GM18951 (cell line): ENCODE results near the gene IFT88.

ENCODE experiments used
- POLR2A ChIP-seq: IDR thresholded peaks from 4 replicates; pipeline ENCODE4 v1.6.1; 2011; ENCODE audit warnings: mild to moderate bottlenecking; ENCODE audit not compliant: insufficient read length, insufficient read depth; ENCODE audit errors: extremely low read depth
- in situ Hi-C: fragments of 300-500 bp; cut with MboI; formaldehyde crosslinking; loops from one replicate; pipeline ENCODE4 v1.12.0; 2022; ENCODE audit warnings: low sequenced_read_pairs, mixed read lengths, inconsistent platforms; ENCODE audit not compliant: unreplicated experiment

The IFT88 gene

GRCh38 chr13:20579191-20579590, 12.2 kb downstream of the IFT88 start:
- in situ Hi-C loops = no loop called here
- no peak for TF ChIP-seq POLR2A

- no peak for TF ChIP-seq POLR2A
- in situ Hi-C loops = no loop called here
Measured at GRCh38 chr13:20580257-20580656, 13.3 kb downstream of the IFT88 start.

- in situ Hi-C loops = no loop called here
Measured at GRCh38 chr13:20582026-20582425, 15.1 kb downstream of the IFT88 start.

GRCh38 chr13:20583803-20584293, 16.9 kb downstream of the IFT88 start:
- no peak for TF ChIP-seq POLR2A
- in situ Hi-C loops = no loop called here

More at GRCh38 chr13:20582026-20582425, 15.1 kb downstream of the IFT88 start:
- TF ChIP-seq POLR2A = no peak

- in situ Hi-C loops = no loop called here
- TF ChIP-seq POLR2A = no peak
Measured at GRCh38 chr13:20585371-20585770, 18.4 kb downstream of the IFT88 start.

GRCh38 chr13:20588529-20589110, 21.7 kb downstream of the IFT88 start:
- in situ Hi-C loops = no loop called here
- TF ChIP-seq POLR2A = no peak

- no peak for TF ChIP-seq POLR2A
- in situ Hi-C loops = no loop called here
Measured at GRCh38 chr13:20590561-20590960, 23.6 kb downstream of the IFT88 start.

- TF ChIP-seq POLR2A = no peak
- in situ Hi-C loops = no loop called here
Measured at GRCh38 chr13:20592606-20593005, 25.6 kb downstream of the IFT88 start.

- in situ Hi-C loops = no loop called here
Measured at GRCh38 chr13:20594280-20594679, 27.3 kb downstream of the IFT88 start.

GRCh38 chr13:20607015-20607414, 40.1 kb downstream of the IFT88 start:
- in situ Hi-C loops = no loop called here
- TF ChIP-seq POLR2A = no peak

More at GRCh38 chr13:20594280-20594679, 27.3 kb downstream of the IFT88 start:
- no peak for TF ChIP-seq POLR2A

- in situ Hi-C loops = no loop called here
- TF ChIP-seq POLR2A = no peak
Measured at GRCh38 chr13:20608438-20609020, 41.6 kb downstream of the IFT88 start.

GRCh38 chr13:20609145-20609544, 42.2 kb downstream of the IFT88 start:
- no peak for TF ChIP-seq POLR2A
- in situ Hi-C loops = no loop called here

- in situ Hi-C loops = no loop called here
Measured at GRCh38 chr13:20610006-20610405, 43.0 kb downstream of the IFT88 start.

GRCh38 chr13:20616059-20616797, 49.3 kb downstream of the IFT88 start:
- in situ Hi-C loops = no loop called here
- TF ChIP-seq POLR2A = no peak

More at GRCh38 chr13:20610006-20610405, 43.0 kb downstream of the IFT88 start:
- no peak for TF ChIP-seq POLR2A
